ENCODE measurements around the gene ABLIM2.

Gene ABLIM2

DNA sequence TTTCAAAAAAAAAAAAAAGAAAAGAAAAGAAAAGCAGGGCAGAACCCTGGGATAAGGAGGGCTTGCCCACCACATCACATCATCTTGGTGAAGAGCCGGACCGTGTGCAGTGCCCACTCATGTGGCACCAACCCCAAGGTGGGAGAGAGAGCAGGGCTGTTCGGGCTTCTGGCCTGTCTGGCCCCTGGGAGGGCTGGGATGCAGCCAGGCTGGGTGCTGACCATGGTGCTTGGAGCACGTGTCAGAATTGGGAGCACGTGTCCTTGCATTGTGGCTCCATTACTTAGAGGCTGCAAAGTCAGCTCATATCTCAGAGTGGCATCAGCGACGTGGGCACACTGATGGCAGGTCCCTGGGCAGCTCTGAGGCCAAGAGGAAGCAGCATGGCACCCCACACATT is 118.0 kb downstream of the ABLIM2 start:
- DNase-seq, result no peak

DNA sequence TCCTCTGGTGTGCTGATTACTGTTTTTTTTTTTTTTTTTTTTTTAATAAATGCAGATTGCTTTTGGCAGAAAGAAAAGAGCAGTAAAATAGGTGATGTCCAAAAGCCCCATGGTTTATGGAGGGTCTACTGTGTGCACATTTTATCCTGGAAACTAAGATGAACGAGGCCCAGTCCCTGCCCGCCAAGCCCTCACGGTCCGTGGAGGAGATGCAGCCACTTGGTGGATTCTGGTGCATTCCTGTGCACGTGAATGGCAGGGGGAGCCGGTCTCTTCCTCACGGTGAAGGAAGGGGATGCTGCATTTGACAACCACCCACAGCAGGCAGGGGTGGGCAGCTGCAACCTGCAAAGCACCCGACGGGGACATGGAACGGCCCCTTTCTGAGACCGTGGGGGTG is 118.8 kb downstream of the ABLIM2 start:
- DNase-seq, result no peak

DNA sequence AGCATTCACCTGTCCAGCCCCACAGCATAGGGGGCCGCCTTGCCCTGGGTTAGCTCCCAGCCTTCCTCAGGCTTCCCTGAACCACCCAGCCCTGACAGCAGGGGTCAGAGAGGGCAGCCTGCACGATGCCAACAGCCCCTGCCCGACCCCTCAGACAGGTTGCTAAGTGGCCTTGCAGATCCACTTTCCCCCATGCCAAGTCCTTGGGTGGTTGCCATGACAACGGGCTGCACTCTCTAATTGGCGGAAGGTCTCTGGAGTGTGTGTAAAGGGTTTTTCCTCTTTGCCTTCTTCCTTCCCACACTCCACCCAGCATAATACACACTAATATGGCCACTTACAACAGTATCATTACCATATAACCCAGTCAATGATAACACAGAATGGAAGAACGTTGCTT is 119.3 kb downstream of the ABLIM2 start:
- no peak for DNase-seq

DNA sequence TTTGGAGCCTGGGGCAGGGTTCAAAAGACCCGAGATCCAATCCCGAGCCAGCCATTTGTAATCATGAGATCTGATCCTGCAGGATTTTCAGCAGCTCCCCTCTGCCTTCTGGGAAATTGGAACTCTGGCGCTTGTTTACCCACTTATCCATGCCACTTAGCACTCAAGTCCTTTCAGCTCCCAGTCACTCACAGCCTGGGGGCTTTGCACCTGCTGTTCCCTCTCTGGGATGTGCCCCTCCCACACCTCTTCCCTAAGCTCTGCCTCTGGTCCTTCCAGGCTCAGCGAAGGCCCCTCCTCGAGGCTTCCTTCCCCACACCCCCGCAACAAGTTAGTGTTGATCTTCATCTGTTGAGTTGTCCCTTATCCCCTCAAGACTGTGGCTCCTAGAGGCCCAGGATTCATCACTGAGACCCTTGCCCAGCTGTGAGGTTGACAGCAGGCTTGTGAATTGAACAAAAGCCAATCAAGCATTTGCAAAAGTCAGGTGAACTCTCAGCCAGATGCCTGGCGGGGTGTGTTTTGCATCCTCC is 119.8 kb downstream of the ABLIM2 start:
- DNase-seq, result no peak

DNA sequence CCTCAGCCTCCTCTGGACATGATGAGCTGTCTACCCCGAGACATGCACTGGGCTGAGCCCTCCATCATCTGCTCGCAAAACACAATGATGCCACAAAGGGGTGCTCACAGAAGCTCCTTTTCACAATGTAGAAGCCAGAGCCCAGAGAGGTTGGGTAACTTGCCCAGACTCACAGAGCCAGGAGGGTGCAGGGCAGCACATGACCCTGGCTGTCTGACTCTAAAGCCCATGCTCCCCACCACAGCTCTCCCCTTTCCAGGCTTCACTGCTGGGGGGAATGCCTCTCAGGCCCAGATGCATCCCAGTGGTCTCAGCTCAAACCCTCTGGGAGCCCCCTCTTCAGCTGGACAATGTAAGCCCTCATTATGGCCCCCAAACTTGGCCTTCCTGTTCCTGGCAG is 120.5 kb downstream of the ABLIM2 start:
- DNase-seq, result no peak

DNA sequence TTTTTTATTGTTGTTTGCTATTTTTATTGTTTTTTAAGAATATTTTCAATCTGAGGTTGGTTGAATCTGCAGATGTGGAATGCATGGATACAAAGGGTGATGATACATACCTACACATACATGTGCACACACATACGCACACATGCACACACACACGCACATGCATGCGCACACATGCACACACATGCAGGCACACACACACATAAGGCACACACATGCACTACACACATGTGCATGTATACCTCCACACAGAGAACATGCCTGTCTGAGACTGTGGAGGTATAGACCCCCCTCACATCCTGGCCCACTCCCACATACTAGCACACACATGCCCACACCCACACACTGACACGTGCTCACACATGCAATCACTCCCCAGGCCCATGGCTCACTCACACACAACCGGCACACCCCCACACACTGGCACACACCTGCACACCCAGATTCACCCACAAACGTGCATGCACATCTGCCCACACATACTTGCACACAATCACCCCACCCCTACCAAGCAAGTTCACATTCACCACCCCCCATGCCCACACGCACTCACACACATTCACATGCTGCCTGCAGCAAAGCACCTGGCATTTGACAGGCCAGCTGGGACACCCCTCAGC is 121.4 kb downstream of the ABLIM2 start:
- DNase-seq, result no peak

DNA sequence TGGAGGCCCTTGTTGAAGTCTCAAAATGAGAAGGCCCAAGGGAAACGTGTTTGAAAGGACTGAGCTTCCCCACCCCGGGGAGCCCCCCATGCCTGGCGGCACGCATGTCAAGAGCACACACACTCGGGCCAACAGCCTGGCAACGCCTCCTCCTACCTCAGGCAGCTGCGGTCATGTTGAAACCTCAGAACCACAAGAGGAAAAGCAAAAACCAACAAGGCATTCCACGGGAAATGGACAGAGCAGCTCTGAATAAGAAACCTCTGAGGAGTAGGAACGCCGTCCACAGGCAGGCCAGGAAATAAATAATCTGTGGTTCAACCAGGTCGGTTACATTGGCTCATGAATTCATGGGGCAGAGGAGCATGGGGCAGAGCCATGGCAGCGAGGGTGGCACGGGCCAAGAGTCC is 123.2 kb downstream of the ABLIM2 start:
- DNase-seq, result no peak

DNA sequence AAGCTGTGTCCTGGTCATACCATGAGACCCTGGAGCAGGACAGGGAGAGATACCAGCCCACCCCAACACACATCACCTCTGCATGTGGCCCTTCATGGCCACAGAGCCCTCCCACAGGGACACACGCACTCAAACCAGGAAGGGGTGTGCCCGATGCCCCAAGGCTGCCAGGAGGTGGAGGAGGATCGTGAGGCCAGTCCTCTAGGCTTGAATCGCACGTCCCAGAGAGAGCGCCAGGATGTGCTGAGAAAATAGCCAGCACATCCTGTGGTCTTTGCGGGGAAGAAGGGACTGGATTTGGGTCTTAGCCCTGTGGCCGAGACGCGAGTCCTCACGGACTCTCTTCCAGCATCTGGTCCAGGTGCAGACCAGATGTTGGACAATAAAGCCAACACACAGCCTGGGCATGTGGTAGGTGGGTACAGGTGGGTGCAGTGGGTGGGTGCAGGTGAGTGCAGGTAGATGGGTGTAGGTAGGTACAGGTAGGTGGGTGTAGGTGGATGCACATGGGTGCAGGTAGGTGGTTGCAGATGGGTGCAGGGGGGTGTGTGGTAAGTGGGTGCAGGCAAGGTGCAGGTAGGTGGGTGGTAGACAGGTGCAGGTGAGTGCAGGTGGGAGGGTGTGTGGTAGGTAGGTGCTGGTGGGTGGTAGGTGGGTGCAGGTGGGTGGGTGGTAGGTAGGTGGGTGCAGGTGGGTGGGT is 124.6 kb downstream of the ABLIM2 start:
- DNase-seq, result no peak

DNA sequence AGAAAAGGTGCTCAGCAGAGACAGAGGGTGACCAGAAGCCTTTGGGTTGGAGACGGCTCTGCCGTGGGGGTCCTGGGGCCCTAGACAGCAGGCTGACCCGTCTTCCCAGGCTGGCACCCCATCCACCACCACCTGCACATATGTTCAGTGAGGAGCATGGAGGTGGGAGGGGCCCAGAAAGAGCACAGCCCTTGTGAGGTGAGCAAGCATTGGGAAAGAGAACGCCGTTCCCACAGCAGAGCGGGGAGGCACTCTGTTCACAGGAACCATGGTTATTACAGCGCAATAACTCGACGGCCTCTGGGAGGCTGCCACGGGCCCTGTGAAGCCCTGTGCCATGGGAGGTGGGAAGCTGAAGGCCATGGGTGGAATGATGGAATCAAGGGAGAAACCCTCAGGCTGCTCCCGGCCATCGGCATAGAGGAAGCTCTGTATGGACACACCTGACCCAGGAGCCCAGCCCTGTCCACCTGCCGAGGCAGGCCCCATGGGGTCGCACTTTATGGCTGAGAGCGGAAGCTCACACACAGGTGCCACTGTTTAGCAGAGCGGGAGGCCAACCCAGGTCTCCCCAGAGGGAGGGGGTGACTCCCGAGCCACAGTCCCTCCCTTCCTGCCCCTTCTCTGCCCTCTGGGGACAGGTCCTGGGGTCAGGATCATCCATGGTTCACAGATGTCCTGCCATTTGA is 125.4 kb downstream of the ABLIM2 start:
- DNase-seq, result no peak

DNA sequence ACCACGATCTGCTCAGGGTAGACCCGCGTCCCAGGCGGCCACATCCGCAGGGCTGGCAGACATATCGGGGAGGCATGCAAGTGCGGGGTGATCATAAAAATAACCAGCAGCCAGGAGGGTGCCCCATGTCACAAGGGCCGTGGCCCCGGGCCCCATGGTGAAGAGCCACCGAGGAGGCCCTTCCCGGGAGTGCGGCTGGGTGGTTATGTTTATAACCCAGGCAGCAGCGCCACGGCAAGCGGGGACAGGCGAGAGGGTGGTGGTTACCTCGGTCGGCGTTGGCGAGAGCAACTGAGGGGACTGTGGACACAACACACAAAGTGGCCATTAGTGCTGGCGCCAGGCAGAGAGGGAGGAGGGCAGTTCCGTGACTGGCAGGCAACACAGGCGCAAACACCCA is 126.2 kb downstream of the ABLIM2 start:
- no peak for DNase-seq

DNA sequence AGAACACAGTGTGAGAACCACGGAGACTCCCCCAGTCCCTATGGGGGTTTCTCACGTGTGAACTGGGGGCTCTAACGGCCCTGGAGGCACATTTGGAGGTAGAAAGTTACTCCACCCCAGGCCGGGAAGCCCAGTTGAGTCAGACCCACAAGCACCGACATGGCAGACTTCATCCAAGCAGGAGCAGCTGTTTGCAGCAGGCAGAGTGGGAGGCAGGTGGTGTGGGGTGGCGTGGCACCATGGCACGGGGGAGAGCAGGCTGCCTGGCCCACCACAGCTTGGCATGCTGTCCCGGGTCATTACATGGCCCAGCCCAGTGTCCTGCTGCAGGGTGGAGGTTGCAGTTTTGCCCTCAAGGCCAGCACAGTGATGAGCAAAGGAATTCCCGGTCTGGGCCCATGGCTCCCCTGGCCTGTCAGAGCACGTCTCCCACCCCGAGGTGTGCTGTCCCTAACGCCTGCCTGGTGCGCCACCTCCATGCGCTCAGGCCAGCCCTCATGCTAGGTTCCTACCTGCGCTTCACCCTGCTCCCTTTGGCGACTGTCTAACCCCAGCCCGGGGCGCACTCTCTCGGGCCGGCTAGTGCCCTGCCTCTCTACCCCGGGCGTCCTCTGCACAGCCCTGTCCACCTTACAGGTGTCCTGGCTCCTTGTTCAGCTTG is 128.4 kb downstream of the ABLIM2 start:
- DNase-seq, result no peak

DNA sequence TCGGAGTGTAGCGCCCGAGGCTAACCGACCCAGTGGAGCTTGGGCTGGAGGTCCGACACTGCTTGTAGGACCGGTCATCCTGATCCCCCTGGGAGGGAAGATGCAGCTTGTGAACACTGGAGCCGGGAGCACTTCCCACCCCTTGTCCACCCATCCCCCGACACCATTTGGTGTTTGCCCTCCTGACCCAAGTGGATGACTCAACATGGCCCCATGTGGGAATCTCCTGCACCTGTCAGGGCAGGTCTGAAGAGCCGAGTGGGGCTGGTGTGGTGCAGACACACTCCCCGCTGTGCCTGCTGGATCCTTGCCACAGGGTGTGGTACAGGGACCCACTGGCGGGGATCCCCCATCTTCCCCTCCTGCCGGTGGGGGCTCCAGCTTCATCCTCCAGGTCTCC is 128.9 kb downstream of the ABLIM2 start:
- DNase-seq, result no peak

DNA sequence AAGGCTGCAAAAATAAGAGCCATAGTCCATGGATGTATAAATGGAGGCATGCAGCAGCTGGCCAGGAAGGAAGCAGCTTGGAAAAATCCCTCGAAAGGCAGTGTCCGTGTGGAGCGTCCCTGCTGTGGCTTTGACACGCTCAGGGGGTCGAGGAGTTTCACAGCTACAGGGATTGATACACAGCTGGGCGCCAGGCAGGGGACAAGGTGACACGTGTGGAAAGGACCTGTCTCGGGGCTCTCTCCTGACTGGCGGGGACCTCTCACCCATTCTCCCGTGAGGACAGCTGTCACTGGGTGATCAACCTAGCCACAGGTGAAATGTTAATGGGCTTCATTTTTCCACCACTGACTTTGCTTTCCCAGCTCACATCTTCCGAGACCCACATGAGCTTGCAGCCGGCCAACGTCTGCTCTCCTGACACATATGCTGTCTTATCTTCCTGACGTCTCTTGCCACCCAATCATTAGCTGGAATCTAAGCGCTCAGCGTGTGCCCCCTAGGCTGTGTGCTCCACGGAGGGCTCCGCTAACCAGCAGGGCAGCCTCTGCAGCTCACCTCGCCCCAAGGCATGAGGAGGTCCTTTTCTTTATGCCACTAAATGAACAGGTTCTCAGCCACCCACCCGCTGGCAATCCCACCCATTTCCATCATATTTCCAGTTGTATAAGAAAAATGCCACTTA is 129.6 kb downstream of the ABLIM2 start:
- no peak for DNase-seq

DNA sequence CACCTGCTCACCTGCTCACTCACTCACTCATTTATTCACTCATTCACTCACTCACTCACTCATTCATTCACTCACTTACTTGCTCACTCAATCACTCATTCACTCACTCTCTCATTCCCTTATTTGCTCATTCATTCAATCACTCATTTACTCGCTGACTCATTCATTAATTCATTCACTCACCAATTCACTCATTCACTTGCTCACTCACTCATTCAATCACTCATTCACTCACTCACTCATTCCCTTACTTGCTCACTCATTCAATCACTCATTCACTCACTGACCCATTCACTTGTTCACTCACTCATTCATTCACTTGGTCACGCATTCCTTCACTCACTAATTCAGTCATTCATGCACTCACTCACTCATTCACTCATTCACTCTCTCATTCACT is 130.2 kb downstream of the ABLIM2 start:
- DNase-seq, result no peak

DNA sequence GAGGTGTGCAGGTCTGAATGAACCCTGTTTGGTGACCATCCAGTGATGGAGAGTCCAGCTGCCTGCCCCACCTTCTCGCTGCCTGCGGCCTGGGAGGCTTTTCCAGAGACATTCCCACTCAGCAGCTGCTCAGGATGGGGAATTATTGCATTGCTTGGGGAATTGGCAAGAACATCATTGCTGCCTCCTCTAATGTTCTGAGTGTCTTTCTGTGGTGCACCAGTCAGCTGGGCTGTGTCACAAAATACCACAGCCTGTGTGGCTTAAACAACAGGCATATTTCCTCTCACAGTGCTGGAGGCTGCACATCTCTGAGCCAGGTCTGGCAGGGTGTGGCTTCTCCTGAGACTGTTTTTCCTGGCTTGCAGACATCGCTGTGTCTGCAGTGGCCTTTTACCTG is 132.2 kb downstream of the ABLIM2 start:
- DNase-seq, result no peak

DNA sequence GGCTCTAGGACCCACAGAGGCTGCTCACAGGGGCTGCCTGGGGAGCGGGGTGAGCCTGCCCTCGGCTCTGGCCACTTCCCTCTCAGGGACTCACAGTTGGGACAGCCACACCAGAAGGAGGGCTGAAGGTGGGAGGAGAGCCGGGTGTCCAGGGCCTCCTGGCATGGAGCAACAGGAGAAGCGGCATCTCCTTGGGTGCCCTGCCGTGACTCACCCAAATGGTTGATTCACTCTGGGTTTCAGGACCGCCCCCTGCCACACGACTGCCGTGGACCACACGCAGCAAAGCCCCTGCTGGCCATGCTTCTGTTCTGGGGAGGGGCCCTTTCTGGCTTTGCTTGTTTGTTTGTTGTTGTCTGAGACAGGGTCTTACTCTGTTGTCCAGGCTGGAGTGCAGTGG is 132.9 kb downstream of the ABLIM2 start:
- DNase-seq, result no peak

DNA sequence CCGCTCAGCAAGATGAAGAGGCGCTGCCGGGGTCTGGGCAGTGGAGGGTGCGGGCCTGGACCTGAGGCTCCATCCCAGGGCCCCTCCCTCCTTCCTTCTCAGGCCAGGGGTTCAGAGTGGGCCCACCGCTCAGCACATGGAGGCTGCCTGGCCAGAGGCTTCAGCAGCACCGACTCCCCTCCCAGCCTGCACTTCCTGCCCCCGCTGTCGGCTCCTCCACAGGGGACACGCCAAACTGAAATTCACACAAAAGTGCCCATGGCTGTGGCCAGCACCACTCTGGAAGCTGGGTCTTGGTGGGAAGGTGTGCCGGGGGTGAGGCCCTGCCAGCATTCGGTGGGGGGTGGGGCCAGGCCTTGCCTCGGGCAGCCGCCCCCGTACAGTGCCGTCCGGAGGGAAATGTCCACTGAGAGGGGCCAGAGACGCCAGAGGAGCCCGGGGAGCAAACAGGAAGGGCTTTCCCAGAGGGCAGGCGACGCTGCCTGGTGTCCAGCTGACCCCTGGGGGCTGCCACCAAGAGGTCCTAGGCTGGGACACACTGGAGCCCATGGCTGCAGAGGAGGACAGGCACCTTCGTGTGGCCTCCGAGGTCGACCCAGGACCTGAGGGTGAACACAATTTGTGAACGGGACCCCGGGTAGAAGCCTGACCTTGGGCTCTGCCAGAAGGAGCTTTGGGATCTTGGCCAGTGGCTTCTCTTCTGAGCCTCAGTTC is 134.4 kb downstream of the ABLIM2 start:
- DNase-seq, result no peak

DNA sequence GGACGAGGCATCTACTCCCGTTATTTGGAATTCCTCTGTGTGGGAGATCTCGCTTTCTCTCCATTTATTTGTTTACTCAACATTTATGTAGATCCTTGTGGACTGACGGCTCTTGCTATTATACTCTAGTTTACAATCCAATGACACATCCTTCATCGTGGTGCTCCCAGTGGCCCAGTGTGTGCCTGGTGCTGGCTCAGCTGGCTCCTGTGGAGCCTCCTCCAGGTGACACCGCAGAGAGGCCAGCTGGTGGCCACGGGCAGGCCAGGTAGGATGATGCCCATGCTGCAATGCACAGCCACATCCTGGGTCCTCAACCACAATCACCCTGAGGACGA is 134.9 kb downstream of the ABLIM2 start:
- no peak for DNase-seq

DNA sequence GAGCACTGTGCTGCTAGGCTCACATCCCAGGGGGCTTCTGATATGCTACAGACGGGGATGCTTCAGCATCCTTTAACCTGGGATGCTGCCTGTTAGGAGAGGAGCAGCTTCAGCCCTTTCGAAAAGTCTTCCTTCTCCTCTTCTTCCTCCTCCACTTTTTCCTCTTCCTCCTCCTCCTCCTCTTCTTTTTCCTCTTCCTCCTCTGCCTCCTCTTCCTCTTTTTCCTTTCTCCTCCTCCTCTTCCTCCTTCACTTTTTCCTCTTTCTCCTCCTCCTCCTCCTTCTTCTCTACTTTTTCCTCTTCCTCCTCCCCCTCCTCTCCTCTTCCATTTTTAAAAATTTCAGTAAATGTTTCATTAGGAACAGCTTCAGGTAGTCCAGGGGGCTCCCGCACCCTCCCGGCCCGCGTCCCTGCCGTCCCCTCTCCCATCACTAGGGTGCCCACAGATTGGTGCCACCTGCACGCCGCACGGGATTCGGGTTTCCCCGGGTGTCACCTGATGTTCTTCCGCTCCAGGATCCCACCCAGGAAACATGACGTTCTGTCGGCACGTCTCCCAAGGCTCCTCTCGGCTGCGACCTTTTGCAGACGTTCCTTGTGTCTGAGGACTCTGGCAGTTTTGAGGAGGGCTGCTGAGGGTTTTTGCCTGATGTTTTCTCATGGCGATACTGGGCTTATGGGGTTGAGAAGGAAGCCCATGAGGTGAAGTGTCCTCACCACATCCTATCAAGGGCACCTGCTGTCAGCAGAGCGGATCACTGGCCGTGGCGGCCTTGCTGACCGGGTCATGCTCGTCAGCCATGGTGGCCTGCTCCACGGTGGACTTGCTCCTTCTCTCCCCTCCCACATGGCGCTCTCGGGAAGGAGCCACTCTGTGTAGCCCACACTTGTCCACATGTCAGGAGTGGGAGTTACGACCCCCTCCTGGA is 135.6 kb downstream of the ABLIM2 start:
- no peak for DNase-seq

DNA sequence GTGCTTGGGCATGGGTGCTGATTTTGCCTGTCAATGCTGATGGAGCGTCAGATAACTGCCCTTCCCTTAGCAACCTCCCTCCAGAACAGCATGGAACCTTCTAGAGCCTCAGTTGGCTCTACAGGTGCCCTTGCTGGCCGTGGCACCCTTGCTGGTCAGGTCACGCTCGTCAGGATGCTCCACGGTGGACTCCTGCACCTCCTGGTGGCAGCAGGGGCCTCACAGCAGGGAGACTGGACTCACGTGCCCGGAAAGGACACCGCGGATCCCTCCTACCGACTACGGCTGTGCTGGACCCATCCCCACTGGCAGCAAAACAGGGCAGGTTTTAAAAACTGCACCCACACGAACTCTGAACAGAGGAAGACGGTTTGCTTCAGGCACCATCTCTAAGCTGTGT is 136.8 kb downstream of the ABLIM2 start:
- no peak for DNase-seq

All from stimulated activated CD4-positive, alpha-beta T cell treated with anti-CD3 and anti-CD28 coated beads, Interleukin-4, amount 100 ng/mL, for 1 hour (primary cell).